ENCODE data around the gene GCG. TPM values are rescaled to one million over a fixed set of nuclear protein-coding genes. Genes with fewer than 3 reads are reported as not detected.

The GCG gene
- total RNA-seq, result not detected in 2 replicates

DNA sequence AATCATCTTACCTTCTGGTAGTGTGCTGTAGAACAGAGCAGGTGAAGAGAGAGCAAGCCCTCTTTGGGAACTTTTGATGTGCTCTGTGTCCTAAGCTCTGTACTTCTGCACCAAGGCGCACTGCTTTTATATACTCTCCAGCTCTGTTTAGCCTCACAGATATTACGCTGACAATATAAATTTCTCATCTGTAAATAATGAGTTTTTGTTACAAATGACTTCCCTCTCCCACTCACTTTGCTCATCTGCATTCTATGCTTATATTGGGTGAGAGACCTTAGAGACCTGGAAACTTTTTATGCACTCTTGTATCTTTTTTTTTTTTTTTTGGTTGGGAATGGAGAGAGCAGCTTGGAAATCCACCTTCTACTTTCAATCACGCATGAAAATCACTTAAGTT, at the start of gene GCG:
Gene GCG (minus strand): TSS at position 101 of the 400 bp plus-strand sequence. CDS start 3,069 bp downstream, outside the sequence.

Other genes starting within 250 kb of the GCG start
- 40.4 and 89.7 TPM in 2 replicates for gene DPP4, start 78.0 kb downstream of the GCG start, total RNA-seq
- 206 and 269 TPM in 2 replicates for gene FAP, start 91.2 kb upstream of the GCG start, total RNA-seq
- 5.6 and 5.7 TPM in 2 replicates for gene IFIH1, start 166.4 kb upstream of the GCG start, total RNA-seq
- gene GCA, start 191.9 kb upstream of the GCG start, total RNA-seq, result 7.9 and 12.0 TPM in 2 replicates